ENCODE data around the gene ZDHHC7.

ZDHHC7 gene

DNA sequence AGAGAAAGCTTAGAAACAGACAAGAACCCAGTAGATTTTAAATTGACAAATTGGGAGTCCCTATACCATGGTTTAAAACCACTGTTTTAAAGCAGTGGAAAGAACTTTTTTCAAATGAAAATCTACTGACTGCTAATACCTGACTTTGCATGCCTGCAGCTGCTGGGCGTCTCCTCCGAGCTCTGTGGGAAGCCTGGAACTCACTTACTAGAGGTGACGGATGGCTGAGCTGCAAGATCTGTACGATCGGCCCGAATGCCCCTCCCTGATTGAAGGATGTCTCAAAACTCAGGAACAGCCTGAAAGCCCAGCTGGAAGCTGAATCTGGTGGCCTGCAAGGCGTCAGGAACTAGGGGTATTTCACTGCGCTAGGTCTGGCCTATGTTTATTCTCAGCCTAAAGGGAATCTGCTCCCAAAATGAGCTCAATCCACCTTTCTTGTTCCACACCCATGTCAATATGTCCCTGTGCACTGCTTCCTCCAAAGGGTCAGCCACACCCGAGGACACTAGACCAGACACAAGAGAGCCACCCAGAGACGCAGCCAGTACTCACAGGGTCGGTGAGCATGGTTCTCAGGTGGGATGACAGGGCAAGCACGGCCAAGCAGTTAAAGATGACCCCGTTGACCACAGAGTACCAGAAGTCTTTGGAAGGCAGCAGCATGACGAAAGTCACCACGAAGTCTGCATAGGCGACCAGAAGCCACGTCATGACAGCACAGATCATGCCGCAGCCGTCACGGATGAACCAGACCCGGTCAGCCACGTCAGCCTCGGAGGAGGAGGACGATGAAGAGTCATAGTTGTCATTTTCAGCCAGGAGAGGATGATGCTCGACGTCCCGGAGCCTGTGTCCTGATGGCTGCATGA lies 21.4 kb downstream of the ZDHHC7 start:
- no peak for DNase-seq

DNA sequence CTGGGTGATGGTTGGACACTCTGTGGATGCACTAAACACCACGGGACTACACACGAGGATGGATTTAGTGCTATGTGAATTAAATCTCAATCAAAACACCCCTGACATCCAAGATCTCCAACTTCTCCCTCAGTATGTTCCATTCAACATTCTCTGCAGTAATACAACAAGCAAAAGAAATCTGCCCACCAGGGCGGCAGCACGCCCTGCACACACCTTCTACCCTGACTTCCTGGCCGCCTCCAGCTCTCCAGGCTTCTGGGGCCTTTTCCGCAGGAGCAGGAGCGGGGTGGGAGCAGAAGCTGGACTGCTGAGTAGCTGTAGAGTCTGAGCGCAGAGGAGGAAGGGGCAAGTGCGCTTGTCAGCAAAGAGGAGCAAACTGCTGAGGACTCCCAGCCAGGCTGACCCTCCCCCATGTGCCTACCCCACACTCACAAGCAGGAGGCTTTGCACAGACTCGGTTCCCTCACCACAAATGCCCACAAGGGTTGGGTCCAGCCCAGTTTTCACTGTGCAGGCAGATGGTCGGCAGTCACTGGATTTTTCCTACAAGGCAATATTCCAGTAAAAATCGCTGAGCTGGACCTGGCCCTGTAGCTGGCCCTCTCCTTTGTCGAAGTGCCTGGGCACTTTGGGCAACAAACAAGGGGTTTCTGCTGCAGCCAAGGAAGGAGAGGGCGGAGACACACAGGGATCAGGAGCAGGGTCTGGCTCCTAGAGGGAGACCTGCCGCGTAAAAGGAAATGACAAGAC lies 22.8 kb downstream of the ZDHHC7 start:
- DNase-seq, result no peak

DNA sequence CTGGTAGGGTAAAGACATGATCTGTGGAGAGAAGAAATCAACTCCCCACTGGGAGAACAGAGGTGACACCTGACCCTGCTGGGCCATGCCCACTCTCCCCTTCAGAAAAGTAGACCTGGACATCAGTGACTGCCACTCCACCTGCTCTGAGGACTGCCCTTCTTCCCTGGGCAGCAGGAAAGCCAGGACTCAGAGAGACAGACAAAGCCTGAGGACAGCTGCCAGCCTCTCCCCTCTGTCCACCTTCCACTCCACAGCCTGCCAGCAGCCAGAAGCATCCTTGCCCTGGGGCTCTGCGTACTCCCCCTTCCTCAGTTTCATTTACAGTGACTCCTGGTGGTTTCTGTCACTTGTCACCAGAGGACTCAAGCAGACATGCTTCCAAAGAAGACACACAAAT lies 24.5 kb downstream of the ZDHHC7 start:
- no peak for DNase-seq

DNA sequence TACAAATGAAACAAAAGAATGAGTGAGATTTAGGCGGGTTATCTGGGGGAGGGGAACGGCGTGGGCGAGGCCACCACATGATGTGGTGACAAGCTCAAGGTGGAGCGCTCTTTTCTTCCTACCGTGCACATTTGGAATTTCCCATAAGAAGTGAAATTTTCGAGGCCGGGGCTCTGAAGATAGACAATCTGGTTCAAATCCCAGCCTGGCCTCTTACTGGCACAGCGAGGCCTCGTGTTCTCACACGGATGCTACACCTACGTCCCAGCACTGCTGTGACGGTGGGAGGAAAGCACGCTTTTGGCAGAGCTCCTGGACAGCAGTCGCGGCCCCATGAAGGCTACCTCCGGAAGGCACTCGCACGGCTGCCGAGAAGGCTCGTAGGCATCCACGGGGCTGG lies 25.2 kb downstream of the ZDHHC7 start:
- no peak for DNase-seq

DNA sequence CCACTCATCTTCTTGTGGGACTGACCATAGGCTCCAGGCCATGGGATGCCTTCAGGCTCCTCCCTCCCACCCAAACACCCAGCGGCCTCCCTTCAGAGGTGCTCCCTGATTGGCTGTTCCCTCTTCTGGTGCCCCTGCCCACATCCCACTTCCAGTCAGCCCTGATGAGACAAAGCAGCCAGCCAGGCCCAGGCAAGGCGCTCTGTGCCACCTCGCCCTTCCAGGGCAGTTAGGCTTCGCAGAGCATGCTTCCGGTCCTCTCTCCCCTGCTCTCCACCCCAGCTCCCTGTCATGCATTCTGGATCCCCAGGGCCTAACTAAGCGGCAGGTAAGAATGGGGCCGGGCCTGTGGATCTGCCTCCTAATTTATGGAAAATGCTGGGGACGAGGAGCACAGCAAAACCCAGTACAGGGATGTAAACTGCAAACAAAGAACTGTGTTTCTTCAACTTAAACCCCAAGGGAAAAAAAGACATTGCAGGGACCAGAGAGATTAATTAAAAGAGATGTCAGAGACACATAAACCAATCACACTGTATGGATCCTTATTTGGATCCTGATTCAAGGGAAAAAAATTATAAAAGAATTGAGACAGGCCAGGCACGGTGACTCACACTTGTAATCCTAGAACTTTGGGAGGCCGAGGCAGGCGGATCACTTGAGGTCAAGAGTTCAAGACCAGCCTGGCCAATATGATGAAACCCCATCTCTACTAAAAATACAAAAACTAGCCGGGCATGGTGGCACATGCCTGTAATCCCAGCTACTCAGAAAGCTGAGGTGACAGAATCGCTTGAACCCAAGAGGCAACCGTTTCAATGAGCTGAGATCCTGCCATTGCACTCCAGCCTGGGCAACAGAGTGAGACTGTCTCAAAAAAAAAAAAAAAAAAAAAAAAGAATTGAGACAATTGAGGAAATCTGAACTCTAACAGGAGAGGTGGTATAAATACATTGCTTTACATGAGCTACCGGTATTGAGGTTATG lies 26.0 kb downstream of the ZDHHC7 start:
- no peak for DNase-seq

DNA sequence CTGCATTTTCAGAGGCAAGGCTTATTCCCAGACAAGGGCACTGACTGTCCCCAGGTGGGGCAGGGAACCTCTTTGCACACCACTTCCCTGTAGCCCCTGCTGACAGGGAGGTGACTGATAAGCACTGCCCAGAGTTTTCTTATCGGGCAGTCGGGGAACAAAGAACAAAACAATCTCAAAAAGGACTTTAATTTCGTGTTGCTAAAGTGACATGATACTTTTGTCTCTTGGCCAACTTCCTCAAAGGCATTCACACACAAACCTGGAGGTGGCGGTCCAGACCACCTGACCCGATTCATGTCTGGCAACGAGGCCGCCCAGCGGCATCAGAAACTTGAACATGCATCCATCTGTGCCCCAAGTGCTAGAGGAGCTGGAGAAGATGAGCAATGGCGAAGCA lies 28.9 kb downstream of the ZDHHC7 start:
- no peak for DNase-seq

DNA sequence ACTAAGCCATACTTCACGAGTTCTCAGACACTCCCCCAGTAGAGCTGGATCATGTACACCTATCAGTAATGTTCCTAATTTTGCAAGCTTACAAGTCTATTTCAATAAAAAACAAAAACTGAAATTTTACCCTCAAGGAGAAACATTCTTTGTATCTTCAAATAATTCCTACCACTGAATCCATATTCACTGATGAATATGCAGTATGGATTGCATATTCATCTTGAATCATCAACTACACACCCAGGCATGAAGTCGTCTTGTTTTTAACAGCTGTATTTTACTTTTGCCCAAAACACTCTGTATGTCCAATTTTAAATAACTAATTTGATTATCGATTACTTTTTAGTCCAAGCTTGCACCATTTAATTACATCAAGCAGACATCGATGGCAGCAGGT lies 31.8 kb downstream of the ZDHHC7 start:
- DNase-seq, result no peak

DNA sequence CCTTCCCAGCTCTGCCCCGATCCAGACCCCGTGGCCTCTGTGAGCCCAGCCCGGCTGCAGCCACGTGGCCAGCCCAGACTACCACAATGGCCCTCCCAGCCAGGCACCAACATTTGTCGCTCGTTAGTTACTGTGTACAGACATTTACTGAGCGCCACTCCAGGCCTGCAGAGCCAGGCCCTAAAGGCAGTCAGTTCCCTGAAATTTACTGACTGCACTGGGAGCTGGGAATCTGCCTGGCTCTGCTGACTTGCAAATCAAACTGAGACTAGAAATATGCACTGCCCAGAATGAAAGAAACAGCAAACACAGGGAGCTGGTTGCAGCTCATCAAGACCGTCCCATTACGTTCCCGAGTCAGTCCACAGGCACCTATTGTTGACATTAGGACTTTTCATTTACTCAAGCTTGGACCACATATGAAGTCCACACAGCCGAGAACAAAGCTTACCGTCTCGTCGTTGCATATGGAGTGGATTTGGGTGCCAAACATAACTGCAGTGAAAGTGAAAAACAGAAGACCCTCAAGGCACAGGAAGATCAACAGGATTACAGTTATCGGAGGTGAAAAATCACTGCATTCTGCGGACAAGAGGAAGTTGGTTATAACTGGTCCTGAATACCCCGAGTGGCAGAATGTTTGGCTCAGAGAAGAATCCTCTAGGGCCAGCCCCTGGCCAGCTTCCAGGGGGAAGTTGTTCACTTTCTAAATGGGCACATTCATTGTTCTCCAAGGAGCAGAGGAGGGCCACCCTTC lies 34.5 kb downstream of the ZDHHC7 start:
- no peak for DNase-seq

DNA sequence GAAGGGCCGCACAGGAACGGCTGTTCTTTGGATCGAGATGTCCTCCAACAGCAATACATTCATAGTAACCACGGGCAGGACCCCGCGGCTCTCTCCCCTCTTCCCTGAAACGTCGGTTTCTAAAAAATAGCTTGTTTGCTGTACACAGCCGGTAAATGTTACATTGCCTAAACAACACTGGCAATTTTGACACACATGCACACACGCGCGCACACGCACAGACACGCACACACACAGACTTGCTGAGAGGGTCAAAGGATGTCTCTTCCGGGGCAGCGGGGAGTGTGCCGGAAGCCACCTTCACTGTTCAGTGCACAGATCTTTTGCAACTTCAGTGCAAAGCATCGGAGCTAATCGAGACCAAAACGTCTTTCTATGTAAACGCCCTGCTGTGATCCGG lies 35.8 kb downstream of the ZDHHC7 start:
- DNase-seq, result no peak

DNA sequence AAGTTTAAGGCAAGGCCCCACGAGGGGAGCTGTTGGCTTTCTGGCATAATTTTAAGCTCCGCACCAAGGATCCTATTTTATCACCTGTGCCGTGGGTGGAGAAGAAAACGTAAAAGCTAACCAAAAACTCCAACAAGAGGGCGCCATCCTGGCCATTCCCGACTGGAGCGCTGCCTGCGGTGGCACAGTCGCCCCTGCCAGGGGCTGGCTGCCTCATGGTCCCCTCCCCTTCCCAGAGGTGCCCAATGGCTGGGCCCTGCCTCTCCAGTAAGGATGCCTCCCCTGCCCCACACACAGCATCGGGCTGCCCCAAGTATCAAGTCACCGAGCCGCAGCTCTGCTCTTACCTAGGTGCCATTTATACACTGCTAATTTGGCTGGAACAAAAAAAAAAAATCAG lies 36.3 kb downstream of the ZDHHC7 start:
- no peak for DNase-seq

DNA sequence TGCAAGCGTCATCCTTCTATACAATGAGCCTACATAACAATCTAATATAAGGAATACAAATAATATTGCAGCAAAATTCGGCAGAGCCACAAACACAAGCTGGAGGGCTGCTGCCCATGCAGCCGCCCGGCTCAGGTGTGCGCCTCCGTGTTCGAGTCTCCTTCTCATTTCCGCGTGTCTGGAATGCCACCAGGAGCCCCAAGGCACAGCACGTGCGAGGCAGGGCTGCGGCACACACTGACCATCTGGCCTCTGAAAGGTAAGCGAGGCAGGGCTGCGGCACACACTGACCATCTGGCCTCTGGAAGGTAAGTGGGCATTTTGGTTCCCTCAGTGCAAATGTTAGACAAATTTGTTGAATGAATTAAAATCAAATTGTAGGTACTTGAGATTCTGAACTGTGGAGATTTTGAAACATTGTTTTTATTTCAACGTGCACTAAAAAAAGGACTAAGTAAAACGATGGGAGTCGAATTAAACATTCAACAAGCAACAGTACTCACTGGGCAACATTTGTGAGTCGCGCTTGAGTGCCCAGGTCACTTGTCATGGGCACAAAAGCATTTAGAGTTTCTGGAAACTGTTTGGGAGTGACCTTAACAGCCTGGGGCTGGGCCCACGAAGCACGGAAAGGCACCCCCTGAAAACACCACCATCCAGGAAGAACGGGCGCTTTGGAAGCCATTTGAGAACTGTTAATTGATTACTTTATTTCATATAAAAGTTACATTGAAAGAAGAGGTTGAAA lies 37.4 kb downstream of the ZDHHC7 start:
- no peak for DNase-seq

DNA sequence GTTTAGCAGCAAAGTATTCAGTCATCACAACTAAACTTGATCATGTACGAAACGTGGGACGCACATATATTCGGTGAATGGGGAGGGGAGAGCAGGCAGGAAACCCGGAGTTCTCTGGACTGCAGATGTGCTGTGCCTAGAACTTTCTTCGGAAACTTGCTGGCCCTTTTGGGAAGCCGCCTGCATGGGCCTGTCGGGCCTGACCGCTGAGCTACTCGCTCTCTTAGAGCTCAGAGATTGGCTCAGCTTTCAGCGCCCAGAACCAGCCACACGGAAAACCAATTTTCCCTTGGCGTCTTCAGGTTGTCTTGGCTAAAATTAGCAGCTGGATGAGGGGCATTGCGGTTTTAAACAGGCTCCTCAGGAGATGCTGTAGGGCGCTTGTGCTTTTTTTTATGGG lies 38.1 kb downstream of the ZDHHC7 start:
- DNase-seq, result no peak

DNA sequence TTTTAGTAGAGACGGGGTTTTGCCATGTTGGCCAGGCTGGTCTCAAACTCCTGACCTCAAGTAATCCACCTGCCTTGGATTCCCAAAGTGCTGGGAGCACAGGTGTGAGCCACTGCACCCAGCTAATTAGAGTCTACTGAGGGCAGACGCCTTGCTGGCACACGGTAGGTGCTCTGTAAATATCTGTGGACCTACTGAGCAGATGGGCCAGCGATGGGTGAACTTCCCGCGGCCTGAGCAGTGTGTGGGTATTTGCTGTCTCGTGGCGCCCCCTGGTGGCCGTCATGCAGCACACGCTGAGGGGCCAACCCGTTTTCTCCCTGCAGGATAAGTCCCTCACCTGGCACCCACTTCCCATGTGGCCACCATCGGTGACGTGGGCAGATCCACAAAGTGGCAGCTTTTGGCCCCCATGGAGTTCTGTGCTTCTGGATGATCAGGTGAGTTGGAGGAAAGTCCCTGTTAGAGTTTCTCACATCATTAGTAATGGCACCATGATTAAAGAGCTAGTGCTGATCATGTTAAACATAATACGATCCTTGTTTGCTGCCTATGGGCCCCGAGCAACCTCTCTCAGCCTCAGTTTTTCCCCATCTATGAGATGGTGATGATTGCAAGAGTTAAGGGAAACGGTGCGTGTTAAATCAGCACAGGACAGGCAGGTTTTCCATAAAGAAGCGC lies 40.7 kb downstream of the ZDHHC7 start:
- DNase-seq, result peak; percentile 91

DNA sequence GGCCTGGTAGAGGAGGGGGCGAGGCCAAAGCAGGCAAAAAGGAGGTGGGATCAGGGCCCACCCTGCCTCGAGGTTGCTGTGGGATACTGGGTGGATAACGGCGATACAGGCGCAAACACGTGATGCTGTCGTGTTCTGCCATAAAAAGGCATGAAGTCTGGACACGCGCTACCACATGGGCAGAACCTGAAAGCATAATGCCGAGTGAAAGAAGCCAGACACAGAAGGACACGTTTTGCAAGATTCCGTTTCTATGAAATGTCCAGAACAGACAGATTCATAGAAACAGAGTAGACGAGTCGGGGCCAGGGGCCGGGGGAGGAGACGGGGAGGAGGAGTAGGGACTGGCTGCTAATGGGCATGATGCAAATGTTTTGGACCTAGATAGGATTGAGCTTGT lies 43.5 kb downstream of the ZDHHC7 start:
- no peak for DNase-seq

DNA sequence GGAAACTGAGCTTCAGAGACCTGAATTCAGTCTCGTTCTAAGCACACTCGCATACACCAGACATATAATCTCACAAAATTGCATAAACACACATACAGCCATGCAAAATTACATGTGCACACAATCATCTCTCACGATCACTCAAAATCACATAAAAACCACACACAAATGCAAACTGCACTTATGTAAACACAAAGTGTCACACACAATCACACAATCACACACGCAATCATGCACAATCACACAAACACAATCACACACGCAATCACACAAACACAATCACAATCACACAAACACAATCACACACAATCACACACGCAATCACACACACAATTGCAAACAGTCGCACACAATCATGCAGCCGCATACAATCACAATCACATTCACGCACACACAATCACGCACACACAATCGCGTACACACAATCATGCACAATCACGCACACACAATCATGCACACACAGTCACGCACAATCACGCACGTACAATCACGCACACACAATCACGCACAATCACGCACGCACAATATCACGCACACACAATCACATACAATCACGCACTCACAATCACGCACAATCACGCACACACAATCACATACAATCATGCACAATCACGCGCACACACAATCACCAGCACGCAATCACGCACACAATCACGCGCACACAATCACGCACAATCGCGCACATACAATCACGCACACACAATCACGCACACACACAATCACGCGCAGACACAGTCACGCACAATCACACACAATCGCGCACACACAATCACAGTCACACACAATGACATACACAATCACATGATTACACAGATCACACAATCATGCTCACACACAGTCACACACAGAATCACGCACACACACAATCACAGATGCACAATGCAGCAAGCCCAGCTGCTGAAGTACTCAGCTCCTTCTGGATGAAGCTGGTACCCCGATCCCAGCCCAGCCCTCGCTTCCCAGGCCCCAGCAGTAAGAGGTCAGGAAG lies 45.6 kb downstream of the ZDHHC7 start:
- no peak for DNase-seq

DNA sequence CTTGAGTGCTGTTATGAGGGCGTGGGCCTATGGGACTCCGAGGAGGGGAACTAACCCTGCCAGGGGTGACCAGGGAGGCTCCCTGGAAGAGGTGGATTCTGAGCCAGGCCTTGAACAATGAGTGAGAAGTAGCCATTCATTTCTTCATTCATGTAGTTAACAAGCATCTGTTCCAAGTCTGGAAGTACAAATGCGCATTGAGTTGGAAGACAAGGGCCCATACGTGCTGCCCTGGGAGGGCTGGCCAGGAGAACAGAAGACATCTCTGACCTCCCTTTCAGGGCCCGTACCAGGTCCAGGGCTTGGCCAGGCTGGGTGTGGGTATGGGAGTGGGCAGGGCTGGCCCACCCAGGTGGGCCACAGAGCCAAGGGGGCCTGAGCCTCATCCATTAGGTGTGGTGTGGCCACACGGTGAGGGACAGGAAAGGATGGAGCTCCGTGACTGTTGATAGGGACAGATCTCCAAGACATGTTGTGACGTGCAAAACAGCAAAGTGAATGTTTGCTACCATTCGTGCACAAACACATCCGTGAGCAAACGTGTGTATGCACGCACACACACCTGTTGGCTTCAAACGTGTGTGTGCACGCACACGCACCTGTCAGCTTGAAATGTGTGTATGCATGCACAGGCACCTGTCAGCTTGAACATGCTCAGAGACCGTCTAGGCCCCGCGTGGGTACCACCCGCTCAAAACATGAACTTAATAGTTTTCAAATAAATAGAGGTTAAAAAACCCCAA lies 46.8 kb downstream of the ZDHHC7 start:
- no peak for DNase-seq

DNA sequence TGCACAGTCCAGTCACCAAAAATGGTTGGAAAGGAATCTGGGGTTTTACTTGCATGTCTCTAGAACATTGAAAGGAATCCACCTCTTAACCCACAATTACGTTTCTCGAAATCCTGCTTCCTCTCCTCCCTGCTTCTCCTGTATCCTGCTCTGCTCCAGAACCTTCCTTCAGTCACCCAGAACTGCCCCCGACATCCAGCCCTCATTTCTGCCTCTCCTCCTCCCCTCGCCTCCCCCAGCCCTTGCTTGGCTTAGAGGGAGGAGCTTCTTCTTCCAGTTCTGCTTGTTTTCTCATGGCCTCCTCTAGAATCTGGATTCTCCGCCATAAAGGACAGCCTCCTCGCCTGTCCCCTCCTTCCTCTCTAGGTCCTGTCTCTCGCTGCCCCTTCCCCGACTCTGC lies 48.3 kb downstream of the ZDHHC7 start:
- no peak for DNase-seq

DNA sequence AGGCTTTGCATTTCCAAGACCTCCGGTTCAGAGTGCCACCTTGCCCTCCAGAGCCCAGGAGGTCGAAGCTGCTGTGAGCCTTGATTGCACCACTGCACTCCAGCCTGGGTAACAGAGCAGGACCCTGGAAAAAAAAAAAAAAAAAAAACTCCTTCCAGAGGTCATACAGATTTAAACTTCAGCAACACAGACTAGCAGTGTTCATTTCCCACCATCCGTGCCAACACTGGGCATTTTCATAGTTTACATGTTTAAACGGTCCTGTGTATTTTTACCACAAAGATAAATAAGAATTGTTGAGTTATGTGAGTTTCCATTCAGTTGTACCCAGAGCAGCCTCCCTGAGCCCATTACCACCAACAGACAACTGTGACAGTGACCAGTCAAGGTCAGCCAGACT lies 50.4 kb downstream of the ZDHHC7 start:
- DNase-seq, result no peak
